Endothelial cell of umbilical vein (primary cell): ENCODE data around the gene CAPN5.

Source experiments
- CTCF ChIP-seq, 2 donors: IDR thresholded peaks; 1 replicate in 1 of 2; 2 replicates in 1 of 2; pipeline ENCODE4 v1.5.1; 2011; ENCODE audit warnings: low read length in 2 of 2, mild to moderate bottlenecking in 2 of 2, moderate library complexity in 2 of 2, control low read depth in 1 of 2, inconsistent platforms in 1 of 2, low read depth in 1 of 2; ENCODE audit not compliant: insufficient read depth in 1 of 2; ENCODE audit errors: extremely low read depth in 1 of 2
- POLR2A ChIP-seq: IDR thresholded peaks from 2 replicates; pipeline ENCODE4 v1.6.1; 2012; ENCODE audit warnings: low read depth, mild to moderate bottlenecking, control low read depth, low read length
- POLR2AphosphoS5 ChIP-seq: IDR thresholded peaks from 2 replicates; pipeline ENCODE4 v1.6.1; 2012; ENCODE audit warnings: low read depth, mild to moderate bottlenecking, control low read depth, low read length, moderate library complexity; ENCODE audit not compliant: insufficient read depth

GRCh38 chr11:77109236-77110019 is 42.7 kb downstream of the CAPN5 start:
- TF ChIP-seq CTCF (IDR thresholded peaks at IDR 0.05; ENCODE audit: extremely low read depth in 1 of 2, insufficient read depth in 1 of 2, low read depth in 1 of 2, low read length in 2 of 2) (no peak), POLR2A (no peak), POLR2AphosphoS5 (no peak)
